Measurements from ENCODE around the gene THG1L. TPM values are rescaled to one million over a fixed set of nuclear protein-coding genes. Genes with fewer than 3 reads are reported as not detected.

Gene THG1L
- total and polyA plus RNA-seq, 10 of the 15 experiments (the other 5 are each of a cell fraction or from before 2014, with no cell fraction given): 24.8 to 58.0 (median 34.5) TPM

GRCh38 chr5:157770665-157771064 lies 39.4 kb downstream of the THG1L start:
- H3K79me2 ChIP-seq (ENCODE audit: control insufficient read depth, insufficient read depth, low read length): no peaks in the 10 kb centered on the region
- no peaks in the 10 kb centered on the region; a peak in 1 of 4 replicates for H3K27me3 ChIP-seq (replicated peaks in 1 of 2; ENCODE audit: control insufficient read depth in 2 of 2, insufficient read depth in 2 of 2, low read length in 1 of 2)
- no peaks in the 10 kb centered on the region for H3K9me3 ChIP-seq (replicated peaks; ENCODE audit: control insufficient read depth, insufficient read depth, low read length)
- ATAC-seq (no peak), DNase-seq (ENCODE audit: low read depth, low spot score) (no peak), FAIRE-seq (no peak)
- no peak overlapping the region for H3K9ac ChIP-seq (ENCODE audit: control insufficient read depth, insufficient read depth, low read length)
- ChIA-PET POLR2A (no interaction called here), CTCF (interaction anchor here (0.7 to 1.5 kb wide), 4 partner anchors 8 to 226 kb away, joined by 3 to 6 read pairs (median 3); no protein-coding TSS in a partner anchor), RAD21 (ENCODE audit: unreplicated experiment) (no interaction called here), SMC1A (ENCODE audit: uncharacterized antibody, unreplicated experiment) (no interaction called here)
- H3K36me3 ChIP-seq (ENCODE audit: control insufficient read depth in 2 of 2, insufficient read depth in 2 of 2, low read length in 1 of 2): no peaks in the 10 kb centered on the region
- H3K4me2 ChIP-seq (ENCODE audit: control insufficient read depth, insufficient read depth): no peak overlapping the region
- WGBS (ENCODE audit: insufficient coverage, insufficient replicate concordance, low lambda C conversion rate, missing lambda C conversion rate): 71% methylated on average over 4 of the region's 4 CpGs
- H3K27ac ChIP-seq (ENCODE audit: control insufficient read depth, insufficient read depth): no peak overlapping the region
- no peak overlapping the region for H3K4me3 ChIP-seq
- no TSS peak for BruUV-seq (replicated peaks)
- peaks cover 2% of the 10 kb centered on the region; the same call in 1 of the 2 replicates for H4K20me1 ChIP-seq (ENCODE audit: control insufficient read depth, insufficient read depth)
- no peak overlapping the region for H2AFZ ChIP-seq (ENCODE audit: control insufficient read depth, low read depth, low read length)
- no peaks in the 10 kb centered on the region for H3K4me1 ChIP-seq (ENCODE audit: control insufficient read depth, insufficient read depth, low read length)
- in situ Hi-C loops (cut with MboI) (no loop called here), intact Hi-C loops (cut with micrococcal nuclease; ENCODE audit: unreplicated experiment) (no loop called here)
- TF ChIP-seq NFXL1 (IDR thresholded peaks at IDR 0.05; ENCODE audit: borderline replicate concordance) (no peak), BCLAF1 (IDR thresholded peaks at IDR 0.05) (no peak), YBX1 (IDR thresholded peaks at IDR 0.05) (no peak), RELA (IDR thresholded peaks at IDR 0.05; ENCODE audit: borderline replicate concordance, partially characterized antibody) (no peak), NR2C1 (IDR thresholded peaks at IDR 0.05) (no peak), CREB1 (IDR thresholded peaks at IDR 0.05; ENCODE audit: low read depth) (no peak), SMAD1 (IDR thresholded peaks at IDR 0.05; ENCODE audit: low read depth, partially characterized antibody) (no peak), SMARCA5 (IDR thresholded peaks at IDR 0.05) (no peak), SPI1 (IDR thresholded peaks at IDR 0.05; ENCODE audit: borderline replicate concordance, insufficient read depth, low read depth, low read length) (no peak), BMI1 (IDR thresholded peaks at IDR 0.05; ENCODE audit: borderline replicate concordance) (no peak)
- TF ChIP-seq, protein P1, sequence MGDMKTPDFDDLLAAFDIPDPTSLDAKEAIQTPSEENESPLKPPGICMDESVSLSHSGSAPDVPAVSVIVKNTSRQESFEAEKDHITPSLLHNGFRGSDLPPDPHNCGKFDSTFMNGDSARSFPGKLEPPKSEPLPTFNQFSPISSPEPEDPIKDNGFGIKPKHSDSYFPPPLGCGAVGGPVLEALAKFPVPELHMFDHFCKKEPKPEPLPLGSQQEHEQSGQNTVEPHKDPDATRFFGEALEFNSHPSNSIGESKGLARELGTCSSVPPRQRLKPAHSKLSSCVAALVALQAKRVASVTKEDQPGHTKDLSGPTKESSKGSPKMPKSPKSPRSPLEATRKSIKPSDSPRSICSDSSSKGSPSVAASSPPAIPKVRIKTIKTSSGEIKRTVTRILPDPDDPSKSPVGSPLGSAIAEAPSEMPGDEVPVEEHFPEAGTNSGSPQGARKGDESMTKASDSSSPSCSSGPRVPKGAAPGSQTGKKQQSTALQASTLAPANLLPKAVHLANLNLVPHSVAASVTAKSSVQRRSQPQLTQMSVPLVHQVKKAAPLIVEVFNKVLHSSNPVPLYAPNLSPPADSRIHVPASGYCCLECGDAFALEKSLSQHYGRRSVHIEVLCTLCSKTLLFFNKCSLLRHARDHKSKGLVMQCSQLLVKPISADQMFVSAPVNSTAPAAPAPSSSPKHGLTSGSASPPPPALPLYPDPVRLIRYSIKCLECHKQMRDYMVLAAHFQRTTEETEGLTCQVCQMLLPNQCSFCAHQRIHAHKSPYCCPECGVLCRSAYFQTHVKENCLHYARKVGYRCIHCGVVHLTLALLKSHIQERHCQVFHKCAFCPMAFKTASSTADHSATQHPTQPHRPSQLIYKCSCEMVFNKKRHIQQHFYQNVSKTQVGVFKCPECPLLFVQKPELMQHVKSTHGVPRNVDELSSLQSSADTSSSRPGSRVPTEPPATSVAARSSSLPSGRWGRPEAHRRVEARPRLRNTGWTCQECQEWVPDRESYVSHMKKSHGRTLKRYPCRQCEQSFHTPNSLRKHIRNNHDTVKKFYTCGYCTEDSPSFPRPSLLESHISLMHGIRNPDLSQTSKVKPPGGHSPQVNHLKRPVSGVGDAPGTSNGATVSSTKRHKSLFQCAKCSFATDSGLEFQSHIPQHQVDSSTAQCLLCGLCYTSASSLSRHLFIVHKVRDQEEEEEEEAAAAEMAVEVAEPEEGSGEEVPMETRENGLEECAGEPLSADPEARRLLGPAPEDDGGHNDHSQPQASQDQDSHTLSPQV (IDR thresholded peaks at IDR 0.05): no peak
- TF ChIP-seq, protein P2, sequence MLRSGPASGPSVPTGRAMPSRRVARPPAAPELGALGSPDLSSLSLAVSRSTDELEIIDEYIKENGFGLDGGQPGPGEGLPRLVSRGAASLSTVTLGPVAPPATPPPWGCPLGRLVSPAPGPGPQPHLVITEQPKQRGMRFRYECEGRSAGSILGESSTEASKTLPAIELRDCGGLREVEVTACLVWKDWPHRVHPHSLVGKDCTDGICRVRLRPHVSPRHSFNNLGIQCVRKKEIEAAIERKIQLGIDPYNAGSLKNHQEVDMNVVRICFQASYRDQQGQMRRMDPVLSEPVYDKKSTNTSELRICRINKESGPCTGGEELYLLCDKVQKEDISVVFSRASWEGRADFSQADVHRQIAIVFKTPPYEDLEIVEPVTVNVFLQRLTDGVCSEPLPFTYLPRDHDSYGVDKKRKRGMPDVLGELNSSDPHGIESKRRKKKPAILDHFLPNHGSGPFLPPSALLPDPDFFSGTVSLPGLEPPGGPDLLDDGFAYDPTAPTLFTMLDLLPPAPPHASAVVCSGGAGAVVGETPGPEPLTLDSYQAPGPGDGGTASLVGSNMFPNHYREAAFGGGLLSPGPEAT (IDR thresholded peaks at IDR 0.05; ENCODE audit: low read depth): no peak

Measured in GM12878 (cell line).